ENCODE measurements around the gene ZNF217. TPM values are rescaled to one million over a fixed set of nuclear protein-coding genes. Genes with fewer than 3 reads are reported as not detected.
A peak's percentile ranks its signal among the peaks of the same experiment; 100 is the strongest.
"Not testable (repeated sequence)": the region's sequence is repeated elsewhere in the genome, so short reads cannot be mapped to it uniquely, and the experiment has no call there.

Gene ZNF217
- total RNA-seq, 2 experiments from 2014 or later: 39.7 to 68.4 TPM

DNA sequence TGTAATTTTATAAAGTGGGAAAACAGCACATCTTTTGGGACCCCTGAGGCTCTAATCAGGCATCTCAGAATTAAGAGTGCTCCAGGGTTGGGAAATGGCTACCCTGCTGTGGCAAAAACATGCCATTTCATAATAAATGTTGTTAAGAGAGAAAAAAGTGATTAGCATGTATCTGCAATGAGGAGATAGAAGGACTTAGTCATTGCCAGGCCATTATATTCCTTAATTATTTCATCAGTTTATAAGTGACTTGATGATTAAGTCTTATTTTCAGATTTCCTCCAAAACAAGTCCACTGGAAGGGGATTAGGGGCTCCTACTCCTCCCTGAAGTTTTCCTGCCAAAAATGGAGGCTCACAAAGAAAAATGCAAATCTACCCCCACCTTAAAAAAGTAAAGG is 3.0 kb downstream of the ZNF217 start:
- H4K20me1 ChIP-seq (ENCODE audit: insufficient read depth, low read length); H3K9me2 ChIP-seq (ENCODE audit: insufficient read depth, low read length); H3K9me3 ChIP-seq (ENCODE audit: low read length); H3K36me3 ChIP-seq (ENCODE audit: insufficient read depth, low read length); H2AFZ ChIP-seq (ENCODE audit: low read length); DNase-seq (ENCODE audit: low spot score); BruUV-seq (replicated peaks); CTCF ChIA-PET (ENCODE audit: unreplicated experiment): not testable (repeated sequence)
- H3K4me3 ChIP-seq (ENCODE audit: low read depth, low read length, poor library complexity, severe bottlenecking): peak overlapping the region; percentile 100
- peak overlapping the region; percentile 99 for H3K4me2 ChIP-seq (ENCODE audit: low read length)
- POLR2A ChIA-PET: interaction anchor here (0.6 to 1.7 kb wide), 6 partner anchors 275 to 349 kb away, joined by 3 to 5 read pairs (median 4); no protein-coding TSS in a partner anchor
- peak overlapping the region; percentile 95 for H3K27ac ChIP-seq (ENCODE audit: low read depth, low read length, poor library complexity, severe bottlenecking)
- H3K79me2 ChIP-seq (ENCODE audit: insufficient read depth, low read depth, low read length): peaks cover 80% of the 10 kb centered on the region
- intact Hi-C loops (cut with micrococcal nuclease; ENCODE audit: unreplicated experiment): loop anchor here (5.0 kb wide), 2 partner anchors 242 to 327 kb away; no protein-coding TSS in a partner anchor
- peaks cover 49% of the 10 kb centered on the region for H3K4me1 ChIP-seq (ENCODE audit: insufficient read depth, low read length, poor library complexity, severe bottlenecking)

DNA sequence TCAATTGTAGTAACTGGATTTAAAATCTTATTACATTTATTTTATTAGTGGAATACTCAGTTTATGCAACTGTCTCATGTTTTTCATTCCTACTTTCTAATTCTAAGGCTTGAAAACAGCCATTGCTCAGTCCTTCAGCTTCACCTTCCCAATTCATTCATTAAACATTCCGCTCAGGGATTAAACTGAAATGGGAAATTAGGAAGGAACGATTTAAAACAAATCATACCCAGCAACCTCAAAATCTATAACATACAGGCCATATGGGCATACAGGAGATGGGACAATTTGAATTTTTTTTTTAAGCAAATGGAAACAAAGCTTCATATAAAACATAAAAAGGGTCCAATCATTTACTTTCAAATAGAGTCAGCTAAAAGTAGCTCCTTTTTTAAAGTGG is 3.5 kb downstream of the ZNF217 start:
- POLR2A ChIA-PET: interaction anchor here (1.1 to 1.5 kb wide), 3 partner anchors 283 to 337 kb away, joined by 3 to 5 read pairs (median 3); no protein-coding TSS in a partner anchor
- H3K36me3 ChIP-seq (ENCODE audit: insufficient read depth, low read length); DNase-seq (ENCODE audit: low spot score); H3K9me3 ChIP-seq (ENCODE audit: low read length); H3K9me2 ChIP-seq (ENCODE audit: insufficient read depth, low read length); CTCF ChIA-PET (ENCODE audit: unreplicated experiment); H2AFZ ChIP-seq (ENCODE audit: low read length); H4K20me1 ChIP-seq (ENCODE audit: insufficient read depth, low read length); BruUV-seq (replicated peaks): not testable (repeated sequence)
- Histone ChIP-seq H3K4me1 (ENCODE audit: insufficient read depth, low read length, poor library complexity, severe bottlenecking) (peaks cover 49% of the 10 kb centered on the region), H3K4me2 (ENCODE audit: low read length) (peak overlapping the region; percentile 99), H3K79me2 (ENCODE audit: insufficient read depth, low read depth, low read length) (peaks cover 84% of the 10 kb centered on the region), H3K4me3 (ENCODE audit: low read depth, low read length, poor library complexity, severe bottlenecking) (peak overlapping the region; percentile 100), H3K27ac (ENCODE audit: low read depth, low read length, poor library complexity, severe bottlenecking) (peak overlapping the region; percentile 95)
- intact Hi-C loops (cut with micrococcal nuclease; ENCODE audit: unreplicated experiment): loop anchor here (5.0 kb wide), 2 partner anchors 242 to 327 kb away; no protein-coding TSS in a partner anchor

DNA sequence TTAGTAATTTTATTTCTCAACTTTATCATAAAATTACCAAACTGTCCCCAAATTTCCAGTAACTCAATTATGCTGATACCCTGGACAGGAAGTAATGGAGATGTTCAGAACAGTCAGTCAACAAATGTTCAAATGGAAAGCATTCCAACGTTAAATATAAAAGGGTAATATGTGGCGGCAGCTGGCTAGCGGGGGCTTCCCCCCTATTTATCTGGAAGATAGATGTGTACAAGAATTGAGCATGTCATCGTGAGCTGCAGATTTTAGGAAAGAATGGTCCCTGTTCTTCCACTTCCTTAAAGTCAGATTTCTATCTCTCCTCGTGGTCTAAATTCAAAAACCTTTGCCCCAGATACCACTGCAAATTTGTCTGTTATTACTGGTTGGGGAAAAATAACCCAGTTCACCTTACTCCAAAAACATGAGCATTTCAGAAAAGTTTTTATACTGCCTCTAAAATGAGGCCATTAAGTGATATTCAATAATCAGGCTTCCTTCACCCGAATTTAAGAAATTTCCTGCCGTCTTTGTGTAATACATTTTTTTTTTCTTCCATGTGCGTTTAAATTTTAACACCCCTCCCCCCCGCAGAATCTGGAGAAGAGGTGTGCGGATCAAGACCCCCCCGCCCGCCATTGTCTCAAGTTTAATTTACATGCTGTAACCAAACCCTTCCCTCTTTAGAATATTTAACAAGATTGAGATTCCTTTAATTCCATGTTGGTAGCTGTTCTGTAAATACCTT is 4.1 kb downstream of the ZNF217 start:
- H2AFZ ChIP-seq (ENCODE audit: low read length): 0 out of 2 replicates have a peak overlapping the region, but pooled peaks have one; percentile 21

DNA sequence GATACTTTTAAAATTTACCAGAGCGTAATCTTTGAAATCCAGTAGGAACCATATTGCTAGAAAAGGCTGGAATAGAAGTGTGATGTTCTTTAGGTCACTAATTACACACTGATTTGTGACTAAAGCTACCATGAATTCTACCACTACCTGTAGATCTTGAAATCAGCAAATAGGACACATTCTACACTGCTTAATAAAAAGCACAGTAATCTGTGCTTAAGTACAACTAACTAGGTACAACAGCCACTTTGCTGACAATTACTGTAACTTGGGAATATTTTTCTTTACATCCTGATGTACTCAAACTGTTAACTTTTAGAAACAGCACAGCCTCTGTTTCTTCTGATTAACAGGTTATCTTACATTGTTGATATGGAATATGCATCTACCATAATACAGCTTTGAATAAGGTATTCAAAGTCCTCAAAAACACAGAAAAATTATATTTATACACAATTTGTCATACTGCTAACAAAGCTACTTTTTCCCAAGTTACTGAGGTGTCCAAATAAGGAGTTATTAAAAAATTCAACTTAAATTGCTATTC is 6.4 kb downstream of the ZNF217 start:
- H3K4me1 ChIP-seq (ENCODE audit: insufficient read depth, low read length, poor library complexity, severe bottlenecking): peaks cover 75% of the 10 kb centered on the region

More for the DNA sequence above, 4.1 kb downstream of the ZNF217 start:
- peak overlapping the region; percentile 100 for H3K4me3 ChIP-seq (ENCODE audit: low read depth, low read length, poor library complexity, severe bottlenecking)
- BruUV-seq (replicated peaks): TSS peak; percentile 30
- peak overlapping the region; percentile 99 for H3K4me2 ChIP-seq (ENCODE audit: low read length)
- H3K79me2 ChIP-seq (ENCODE audit: insufficient read depth, low read depth, low read length): peaks cover 91% of the 10 kb centered on the region
- H3K4me1 ChIP-seq (ENCODE audit: insufficient read depth, low read length, poor library complexity, severe bottlenecking): peaks cover 52% of the 10 kb centered on the region
- POLR2A ChIA-PET: interaction anchor here (0.6 to 1.5 kb wide), 5 partner anchors 9 to 348 kb away, joined by 3 read pairs; no protein-coding TSS in a partner anchor
- H3K36me3 ChIP-seq (ENCODE audit: insufficient read depth, low read length); CTCF ChIA-PET (ENCODE audit: unreplicated experiment); H4K20me1 ChIP-seq (ENCODE audit: insufficient read depth, low read length); H3K9me3 ChIP-seq (ENCODE audit: low read length); H3K9me2 ChIP-seq (ENCODE audit: insufficient read depth, low read length): not testable (repeated sequence)
- DNase-seq (ENCODE audit: low spot score): peak; percentile 47
- intact Hi-C loops (cut with micrococcal nuclease; ENCODE audit: unreplicated experiment): loop anchor here (5.0 kb wide), 2 partner anchors 243 to 328 kb away; no protein-coding TSS in a partner anchor
- peak overlapping the region; percentile 95 for H3K27ac ChIP-seq (ENCODE audit: low read depth, low read length, poor library complexity, severe bottlenecking)

More for the DNA sequence above, 6.4 kb downstream of the ZNF217 start:
- CTCF ChIA-PET (ENCODE audit: unreplicated experiment); H2AFZ ChIP-seq (ENCODE audit: low read length); DNase-seq (ENCODE audit: low spot score); H4K20me1 ChIP-seq (ENCODE audit: insufficient read depth, low read length); intact Hi-C loops (cut with micrococcal nuclease; ENCODE audit: unreplicated experiment); H3K9me3 ChIP-seq (ENCODE audit: low read length); BruUV-seq (replicated peaks); H3K9me2 ChIP-seq (ENCODE audit: insufficient read depth, low read length); H3K36me3 ChIP-seq (ENCODE audit: insufficient read depth, low read length): not testable (repeated sequence)
- POLR2A ChIA-PET: interaction anchor here (0.6 to 1.3 kb wide), 5 partner anchors 152 to 347 kb away, joined by 3 to 5 read pairs (median 3); no protein-coding TSS in a partner anchor
- H3K27ac ChIP-seq (ENCODE audit: low read depth, low read length, poor library complexity, severe bottlenecking): peak overlapping the region; percentile 96
- H3K4me3 ChIP-seq (ENCODE audit: low read depth, low read length, poor library complexity, severe bottlenecking): peak overlapping the region; percentile 42
- H3K4me2 ChIP-seq (ENCODE audit: low read length): peak overlapping the region; percentile 86
- H3K79me2 ChIP-seq (ENCODE audit: insufficient read depth, low read depth, low read length): peaks cover 100% of the 10 kb centered on the region

All from OCI-LY7 (cell line).